GM19025 (cell line): ENCODE results near the gene SELENOK.
A peak's percentile ranks its signal among the peaks of the same experiment; 100 is the strongest.

ENCODE experiments used
- ATAC-seq: cut with Tn5 transposase; IDR thresholded peaks from one replicate; pipeline ENCODE4 v1.9.1; 2021; ENCODE audit warnings: mild to moderate bottlenecking, low read depth, moderate library complexity; ENCODE audit not compliant: unreplicated experiment

The SELENOK gene

DNA sequence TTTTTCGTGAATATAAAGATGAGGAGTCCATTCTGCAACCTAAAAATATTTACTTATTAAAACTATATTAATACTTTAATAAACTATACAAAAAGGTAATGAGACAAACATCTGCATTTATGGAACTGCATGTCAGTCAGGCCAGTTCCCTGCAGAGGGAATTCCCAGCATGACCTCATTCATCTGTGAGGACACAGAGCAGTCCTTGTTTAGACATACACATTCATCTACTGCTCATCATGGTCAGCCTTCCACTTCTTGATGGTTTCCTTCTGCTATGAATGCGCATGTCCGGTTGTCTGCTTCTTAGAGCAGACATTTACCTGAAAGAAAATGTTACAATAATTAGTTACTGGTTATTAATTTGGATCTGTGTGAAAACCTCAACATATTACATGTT lies 6.4 kb downstream of the SELENOK start:
- ATAC-seq = no peak

DNA sequence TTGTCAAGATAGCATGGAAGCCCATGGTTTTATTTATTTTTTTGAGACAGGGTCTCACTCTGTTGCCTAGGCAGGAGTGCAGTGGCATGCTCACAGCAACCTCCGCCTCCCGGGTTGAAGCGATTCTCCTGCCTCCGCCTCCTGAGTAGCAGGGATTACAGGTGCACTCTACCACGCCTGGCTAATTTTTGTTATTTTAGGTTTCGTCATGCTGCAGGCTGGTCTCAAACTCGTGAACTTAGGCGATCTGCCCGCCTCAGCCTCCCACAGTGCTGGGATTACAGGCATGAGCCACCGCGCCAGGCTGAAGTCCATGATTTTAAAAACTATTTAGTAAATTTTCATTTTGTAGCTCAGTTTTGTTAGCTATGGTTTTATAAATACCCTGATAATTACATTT lies 7.0 kb downstream of the SELENOK start:
- no peak for ATAC-seq

DNA sequence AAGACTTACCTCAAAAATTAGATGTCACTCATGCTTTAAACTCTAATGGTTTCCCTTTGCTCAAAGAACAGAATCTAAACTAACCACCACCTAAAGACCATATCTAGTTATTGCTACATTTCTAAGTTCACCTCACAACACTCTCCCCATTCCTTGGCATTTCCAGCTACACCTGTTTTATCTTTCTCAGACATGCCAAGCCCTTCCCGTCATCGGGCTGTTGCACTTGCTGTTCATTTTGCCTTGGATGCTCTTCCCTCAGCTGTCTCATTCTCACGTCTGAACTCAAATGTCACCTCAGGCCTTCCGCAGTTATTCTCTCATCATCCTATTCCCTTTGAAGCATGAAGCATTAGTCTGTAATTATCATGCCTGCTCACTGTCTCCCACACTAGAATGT lies 8.7 kb downstream of the SELENOK start:
- no peak for ATAC-seq

DNA sequence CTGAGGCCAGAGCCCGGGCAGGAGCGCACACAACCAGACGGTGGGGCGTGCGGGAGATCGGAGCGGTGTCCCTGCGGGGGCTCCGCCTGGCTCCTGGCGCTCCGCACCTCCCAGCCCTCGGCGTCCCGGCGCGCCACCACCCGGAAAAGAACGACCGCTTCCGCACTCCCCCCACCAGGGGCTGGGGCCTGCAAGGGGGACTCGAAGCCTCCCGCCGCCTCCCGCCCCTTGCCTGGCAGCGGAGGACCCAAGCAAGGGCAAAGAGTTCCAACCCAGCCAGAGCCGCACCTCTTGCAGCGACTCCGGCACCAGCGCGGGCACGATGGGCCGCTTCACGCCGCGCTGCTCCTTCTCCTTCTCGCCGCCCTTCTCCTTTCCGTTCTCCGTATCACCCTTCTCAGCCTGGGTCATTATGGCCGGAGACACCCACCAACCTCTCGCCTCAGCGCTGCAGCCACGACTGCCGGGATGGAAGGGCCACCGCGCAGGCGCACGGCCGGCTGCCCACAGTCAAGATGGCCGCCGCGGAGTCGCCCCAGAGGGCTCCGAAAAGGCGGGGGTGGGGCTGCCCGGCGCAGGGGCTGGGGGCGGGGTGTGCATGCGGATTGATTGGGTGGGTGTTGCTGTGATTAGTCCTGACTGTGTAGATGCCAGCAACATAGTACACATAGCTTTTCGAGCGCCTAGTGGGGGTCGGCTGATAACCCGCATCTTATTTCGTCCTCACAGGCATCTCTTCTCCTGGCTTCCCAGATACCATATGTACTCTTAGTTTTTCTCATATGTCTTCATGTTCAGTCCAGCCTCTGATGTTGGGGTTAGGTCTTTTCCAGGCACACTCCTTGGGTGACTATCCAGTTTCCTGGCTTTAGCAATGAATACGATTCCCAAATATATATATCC lies 9.7 kb downstream of the SELENOK start, which contains the start of gene ACTR8:
TSS of gene ACTR8 (minus strand) at position 462 of the 903 bp plus-strand sequence. CDS start at position 411, 51 bp downstream.
- ATAC-seq = peak; percentile 76

DNA sequence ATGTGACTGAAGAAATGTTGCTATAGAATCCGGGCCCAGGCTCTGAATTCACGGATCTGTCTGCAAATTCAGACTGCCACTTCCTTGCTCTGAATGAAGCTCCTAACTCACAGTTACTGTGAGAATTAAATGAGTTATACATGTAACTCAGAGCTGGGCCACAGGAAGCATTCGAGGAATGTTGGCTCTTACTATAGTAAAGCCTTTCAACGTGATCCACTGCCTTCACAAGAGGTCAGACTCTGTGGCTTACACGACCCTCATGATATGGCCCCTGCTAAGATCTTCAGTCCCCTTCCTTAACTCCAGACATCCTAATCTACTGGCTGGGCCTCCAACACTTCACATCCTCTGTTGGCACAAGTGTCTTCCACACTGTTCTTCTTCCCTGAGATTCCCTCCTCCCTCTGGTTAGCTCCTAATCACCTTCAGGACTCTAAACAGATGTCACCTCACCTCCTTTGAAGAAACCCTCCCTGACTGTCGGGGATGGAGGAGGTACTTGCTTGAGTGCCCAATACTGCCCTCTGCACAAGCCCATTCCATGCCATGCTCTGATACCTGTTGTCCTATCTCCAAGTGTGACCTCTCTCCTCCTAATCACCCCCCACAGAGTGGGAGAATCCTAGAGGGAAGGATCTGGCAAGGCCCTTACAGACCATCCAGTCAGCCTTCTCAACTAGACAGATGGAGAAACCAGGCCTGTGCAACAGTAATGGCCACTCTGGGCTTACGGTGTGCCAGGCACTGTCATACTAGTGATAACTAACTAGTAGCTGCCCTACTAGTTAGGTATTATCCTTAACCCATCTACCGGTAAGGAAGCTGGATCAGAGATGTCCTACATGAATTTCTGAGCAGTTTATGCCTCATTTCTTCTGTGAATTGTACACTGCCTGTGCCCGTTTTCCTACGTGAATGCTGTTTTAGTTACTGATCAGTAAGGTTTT lies 11.0 kb downstream of the SELENOK start:
- ATAC-seq = no peak

DNA sequence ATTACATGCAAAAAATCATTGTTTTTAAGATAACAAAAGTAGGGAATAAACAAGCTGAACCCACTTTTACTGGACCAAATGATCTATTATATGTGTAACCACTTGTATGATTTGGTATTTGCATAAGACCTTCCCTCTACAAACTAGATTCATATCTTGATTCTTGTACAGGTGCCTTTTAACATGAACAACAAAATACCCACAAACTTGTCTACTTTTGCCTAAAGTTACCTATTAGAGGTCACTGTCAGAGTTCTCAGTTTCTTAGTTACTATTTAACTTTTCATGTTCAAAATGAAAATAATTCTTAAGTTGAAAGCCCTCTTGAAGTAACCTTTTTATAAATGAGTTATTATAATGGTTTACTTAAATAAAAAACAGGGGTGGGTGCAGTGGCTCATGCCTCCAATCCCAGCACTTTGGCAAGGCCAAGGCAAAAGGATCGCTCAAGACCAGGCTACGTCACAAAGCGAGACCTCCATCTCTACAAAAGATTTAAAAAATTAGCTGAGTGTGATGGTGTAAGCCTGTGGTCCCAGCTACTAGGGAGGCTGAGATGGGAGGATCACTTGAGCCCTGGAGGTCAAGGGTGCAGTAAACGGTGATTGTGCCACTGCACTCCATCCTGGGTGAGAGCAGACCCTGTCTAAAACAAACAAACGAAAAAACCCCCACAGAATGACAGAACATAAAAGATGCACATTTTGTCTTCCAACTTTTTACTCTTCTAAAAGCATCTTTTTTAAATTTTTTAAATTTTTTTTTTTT lies 25.7 kb downstream of the SELENOK start:
- peak; percentile 65 for ATAC-seq

DNA sequence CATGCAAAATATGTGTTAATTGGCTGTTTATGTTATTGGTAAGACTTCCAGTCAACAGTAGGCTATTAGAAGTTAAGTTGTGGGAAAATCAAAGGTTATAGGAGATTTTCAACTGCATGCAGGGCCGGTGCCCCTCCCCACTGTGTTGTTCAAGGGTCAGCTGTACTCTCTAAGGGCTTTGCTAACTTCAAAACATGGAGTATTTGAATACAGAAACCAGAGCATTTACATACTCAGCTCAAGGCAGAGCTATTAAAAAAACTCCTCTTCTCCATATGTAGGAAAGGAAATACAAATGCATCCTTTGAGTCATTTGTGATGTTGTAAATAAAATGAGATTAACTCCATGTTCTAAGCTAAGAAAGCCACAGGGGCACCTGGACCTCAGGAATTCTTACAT lies 28.5 kb downstream of the SELENOK start:
- no peak for ATAC-seq

DNA sequence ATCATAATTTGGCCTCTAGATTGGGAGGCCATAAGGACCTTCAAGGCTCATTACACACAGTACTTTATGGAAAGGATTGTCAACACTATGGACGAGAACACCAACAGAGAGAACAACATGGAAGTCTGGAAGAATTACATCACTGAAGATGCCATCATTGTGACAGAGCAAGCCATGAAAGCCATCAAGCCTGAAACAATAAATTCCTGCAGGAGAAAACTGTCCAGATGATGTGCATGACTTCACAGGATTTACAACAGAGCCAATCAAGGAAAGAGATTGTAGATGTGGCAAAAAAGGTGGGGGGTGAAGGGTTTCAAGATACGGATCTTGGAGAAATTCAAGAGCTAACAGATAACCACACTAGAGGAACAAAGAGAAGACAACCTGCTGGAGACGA lies 29.4 kb downstream of the SELENOK start:
- ATAC-seq = no peak

DNA sequence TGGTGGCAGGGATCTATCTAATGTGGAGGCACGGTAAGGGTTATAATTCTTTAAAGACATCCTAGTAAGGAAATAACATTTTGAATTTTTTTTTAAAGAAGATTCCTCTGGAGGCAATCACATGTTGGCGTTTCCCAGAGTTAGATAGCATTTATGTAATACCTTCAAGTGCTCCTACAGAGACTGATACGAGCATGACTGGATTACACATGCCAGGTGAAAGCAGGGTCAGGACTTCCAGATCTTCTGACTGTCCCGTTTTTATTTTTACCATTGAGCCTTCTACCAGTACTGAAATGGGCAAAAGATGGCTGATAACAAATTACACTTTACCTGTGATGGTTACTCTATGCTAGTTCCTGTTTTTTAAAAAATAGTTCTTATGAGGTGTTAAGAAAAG lies 31.5 kb downstream of the SELENOK start:
- ATAC-seq = no peak

DNA sequence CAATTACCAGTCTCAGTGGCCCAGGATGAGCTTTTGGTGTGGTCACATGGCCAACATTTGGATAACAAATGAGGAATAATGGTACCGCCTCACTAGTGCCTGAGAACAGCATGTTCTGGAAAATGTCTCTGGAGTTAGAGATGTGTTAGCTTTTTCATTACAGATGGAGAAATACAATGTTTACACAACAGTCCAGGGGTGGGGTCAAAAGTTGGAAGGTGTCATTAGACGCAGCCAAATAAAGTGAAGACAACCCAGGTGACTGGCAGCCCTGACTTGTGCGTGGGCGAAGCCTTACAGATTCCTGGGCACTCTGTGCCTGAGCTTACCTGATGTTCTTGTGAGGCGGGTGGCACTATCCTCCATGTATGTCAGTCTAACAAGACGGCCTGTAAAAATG lies 32.5 kb downstream of the SELENOK start:
- ATAC-seq = no peak

DNA sequence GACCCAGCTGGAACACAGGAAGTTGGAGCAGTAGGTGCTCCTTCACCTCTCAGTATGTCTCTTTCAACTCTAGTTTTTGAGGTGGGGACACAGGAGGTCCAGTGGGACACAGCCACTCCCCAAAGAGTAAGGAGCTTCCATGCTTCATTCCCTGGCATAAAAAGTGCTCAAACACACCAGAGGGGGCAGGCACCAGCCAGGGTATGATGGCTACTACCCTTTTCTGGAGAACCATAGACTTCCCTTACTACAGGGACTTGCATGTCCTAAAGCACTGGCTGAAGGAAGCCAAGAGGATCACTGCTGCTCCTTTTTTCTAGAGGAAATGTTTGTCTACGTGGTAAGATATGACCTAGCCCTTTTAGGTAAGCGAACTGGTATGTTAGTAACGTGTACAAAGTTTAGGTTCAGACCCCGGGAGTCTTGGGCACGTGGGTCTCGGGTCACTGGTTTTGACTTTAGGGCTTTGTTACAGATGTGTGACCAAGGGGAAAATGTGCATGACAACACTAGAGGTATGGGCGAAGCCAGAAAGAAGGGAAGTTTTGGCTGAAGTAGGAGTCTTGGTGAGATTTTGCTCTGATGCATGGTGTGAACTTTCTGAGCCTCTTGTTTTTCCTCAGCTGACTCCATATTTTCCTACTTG lies 33.4 kb downstream of the SELENOK start:
- no peak for ATAC-seq

DNA sequence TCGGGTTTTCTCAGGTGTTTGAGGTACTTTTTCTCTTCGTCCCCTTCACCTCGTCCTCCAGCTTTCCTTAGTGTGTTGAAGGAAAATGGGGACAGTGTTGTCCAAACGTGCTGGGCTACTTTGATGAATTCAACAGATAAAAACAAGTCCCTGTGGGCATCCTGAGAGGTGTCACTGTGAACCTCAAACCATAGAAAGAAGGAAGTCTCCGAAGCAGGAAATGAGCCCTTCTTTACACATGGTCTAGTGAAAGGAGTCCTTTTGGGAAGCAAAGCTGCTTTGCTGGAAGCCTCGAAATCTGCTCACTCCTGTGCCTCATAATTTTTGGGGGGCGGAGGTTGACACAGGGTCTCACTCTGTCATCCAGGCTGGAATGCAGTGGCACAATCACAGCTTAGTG lies 34.7 kb downstream of the SELENOK start:
- ATAC-seq = no peak

DNA sequence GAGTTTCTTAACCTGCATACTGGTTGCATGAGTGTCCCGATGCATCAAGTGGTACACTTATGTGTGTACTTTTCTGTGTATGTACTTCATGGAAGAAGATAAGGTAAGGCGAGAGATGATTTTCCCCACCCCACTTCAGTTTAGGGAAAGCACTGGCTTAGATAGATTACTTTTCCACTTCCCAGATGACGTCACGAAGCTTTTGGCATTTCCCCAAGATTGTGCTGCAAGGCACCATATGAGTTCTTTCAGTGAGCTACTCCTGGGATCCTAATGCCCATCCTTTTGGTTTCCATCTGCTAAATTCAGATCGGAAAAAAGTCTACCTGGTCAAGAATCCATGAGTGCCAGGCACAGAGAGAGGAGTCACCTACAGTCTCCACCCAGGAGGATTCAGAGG lies 40.8 kb downstream of the SELENOK start:
- ATAC-seq = no peak

DNA sequence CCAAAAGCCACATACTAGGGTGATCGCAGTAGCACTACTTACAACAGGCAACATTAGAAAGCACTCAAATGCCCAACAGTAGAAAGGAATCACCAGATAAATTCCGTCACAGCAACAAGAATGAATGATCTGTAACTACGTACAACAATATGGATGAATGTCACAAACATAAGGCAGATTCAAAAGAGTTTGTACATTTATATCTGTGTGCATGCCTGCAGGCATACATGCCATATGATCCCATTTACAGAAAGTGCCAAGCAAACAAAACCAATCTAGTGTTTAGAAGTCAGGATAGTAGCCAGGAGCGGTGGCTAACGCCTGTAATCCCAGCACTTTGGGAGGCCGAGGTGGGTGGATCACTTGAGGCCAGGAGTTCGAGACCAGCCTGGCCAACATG lies 41.7 kb downstream of the SELENOK start:
- ATAC-seq = no peak

DNA sequence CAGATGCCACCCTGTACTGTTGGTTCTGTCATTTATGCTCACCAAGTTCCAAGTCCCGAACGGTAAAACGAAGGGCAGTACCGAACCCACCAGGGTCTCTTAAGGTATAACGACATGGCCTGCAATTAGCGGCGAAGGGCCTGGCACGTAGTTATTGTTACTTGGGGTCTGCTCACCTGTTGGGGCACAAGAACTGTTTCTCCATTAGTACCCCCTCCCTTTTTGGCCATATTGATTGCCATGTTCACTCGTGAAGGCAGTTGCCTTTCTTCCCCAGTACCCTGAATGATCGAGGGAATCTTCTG lies 44.9 kb downstream of the SELENOK start:
- no peak for ATAC-seq

DNA sequence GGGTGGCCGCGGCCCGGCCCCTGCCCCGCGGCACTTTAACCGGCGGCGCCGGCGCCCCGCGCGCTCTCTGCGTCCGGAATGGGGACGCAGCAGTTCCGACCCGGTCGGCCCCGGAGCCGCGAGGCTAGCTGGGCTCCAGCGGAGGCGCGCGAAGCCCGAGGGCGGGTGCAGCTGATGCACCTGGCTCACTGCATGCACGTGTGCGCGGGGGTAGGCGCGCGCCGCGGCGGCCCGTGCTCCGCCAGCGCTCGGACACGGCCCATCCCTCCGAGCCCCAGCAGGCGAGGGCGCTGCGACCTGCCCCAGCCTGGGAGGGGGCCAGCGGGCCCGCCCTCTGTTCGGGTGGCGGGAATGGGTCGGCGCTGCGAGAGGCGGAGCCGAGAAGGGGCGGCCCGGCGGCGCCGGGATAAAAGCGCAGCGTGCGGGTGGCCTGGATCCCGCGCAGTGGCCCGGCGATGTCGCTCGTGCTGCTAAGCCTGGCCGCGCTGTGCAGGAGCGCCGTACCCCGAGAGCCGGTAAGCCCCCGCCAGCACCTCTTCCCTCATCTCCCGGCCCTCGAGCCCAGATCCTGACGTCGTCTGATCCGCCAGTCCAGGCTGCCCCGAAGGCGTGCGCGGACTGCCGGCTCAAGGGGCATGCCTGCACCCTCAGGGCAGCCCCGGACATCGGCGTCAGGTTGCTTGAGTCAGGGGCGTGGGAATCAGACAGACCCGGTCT lies 45.4 kb downstream of the SELENOK start, which contains the start of the genes CHDH and IL17RB:
TSS of gene CHDH (minus strand) at position 286 of the 717 bp plus-strand sequence. CDS start 22,411 bp downstream, outside the sequence.
TSS of gene IL17RB (plus strand) at position 435 of the 717 bp plus-strand sequence. CDS start at position 456, 21 bp downstream.
- ATAC-seq = peak; percentile 44

DNA sequence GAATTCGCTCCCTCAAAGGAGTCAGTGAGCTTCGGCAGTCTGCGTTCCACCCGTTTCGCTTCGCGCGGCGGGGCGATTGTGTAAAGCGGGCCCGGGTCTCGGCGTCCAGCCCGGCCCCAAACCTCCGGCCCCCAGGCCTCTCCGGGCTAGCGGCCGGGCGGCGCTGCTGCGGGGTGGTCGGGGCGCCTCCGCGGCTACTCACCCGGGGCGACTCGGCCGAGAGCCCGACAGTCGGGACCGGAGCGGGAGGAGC lies 45.9 kb downstream of the SELENOK start:
- no peak for ATAC-seq

DNA sequence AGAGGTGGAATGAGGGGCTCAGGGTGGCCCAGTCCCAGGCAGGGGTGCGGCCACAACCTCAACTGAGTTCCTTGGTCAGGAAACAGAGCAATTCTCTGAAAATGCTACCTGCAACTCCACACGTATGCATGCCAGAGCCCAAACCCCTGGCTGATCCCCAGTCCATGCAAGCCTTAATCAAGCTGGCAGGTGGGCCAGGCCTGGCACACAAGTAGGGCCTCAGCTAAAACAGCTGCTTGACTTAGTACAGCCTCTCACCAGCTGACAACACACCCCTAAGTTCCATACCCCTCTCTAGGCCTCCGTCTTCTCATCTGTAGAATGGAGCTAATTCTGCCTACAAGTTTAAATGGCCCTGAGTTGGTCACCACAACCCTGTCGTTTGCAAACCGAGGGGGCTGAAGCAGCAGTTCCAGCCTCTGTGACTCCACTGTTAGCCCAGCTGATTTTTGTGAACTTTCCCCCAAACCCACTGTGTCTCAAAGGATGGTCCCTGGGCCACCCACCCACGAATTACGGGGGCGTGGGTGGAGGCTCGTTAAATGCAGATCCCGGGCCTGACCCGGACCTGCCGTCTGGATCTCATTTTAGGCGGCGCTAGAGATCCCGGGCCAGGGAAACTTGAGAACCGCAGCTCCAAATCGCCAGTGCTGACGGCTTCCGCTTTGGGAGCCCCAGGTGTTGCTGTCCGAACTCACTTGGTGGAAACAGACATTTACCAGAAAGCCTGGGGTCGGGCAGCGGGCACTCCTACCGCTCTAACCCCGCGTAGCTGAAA lies 46.4 kb downstream of the SELENOK start:
- ATAC-seq = peak; percentile 4
